ENCODE data around the gene DTNBP1. TPM values are rescaled to one million over a fixed set of nuclear protein-coding genes. Genes with fewer than 3 reads are reported as not detected.
"Not testable (repeated sequence)": the region's sequence is repeated elsewhere in the genome, so short reads cannot be mapped to it uniquely, and the experiment has no call there.

DTNBP1 gene
- total RNA-seq, 1 donor from 2014 or later = 17.2 TPM

GRCh38 chr6:15659181-15659580, 3.6 kb downstream of the DTNBP1 start:
- intact Hi-C loops (cut with micrococcal nuclease) = no loop called here
- Mint-ChIP-seq H3K4me3 (no peak overlapping the region), H3K4me1 (ENCODE audit: low read depth) (peaks cover 24% of the 10 kb centered on the region), H3K9me3 (no peaks in the 10 kb centered on the region), H3K27me3 (ENCODE audit: insufficient read depth) (peaks cover 5% of the 10 kb centered on the region), H3K36me3 (ENCODE audit: low read depth) (peaks cover 14% of the 10 kb centered on the region), H3K27ac (no peak overlapping the region)
- no peak for DNase-seq (ENCODE audit: low spot score)

GRCh38 chr6:15658181-15658744, 4.6 kb downstream of the DTNBP1 start:
- Mint-ChIP-seq H3K36me3 (ENCODE audit: low read depth) (peaks cover 9% of the 10 kb centered on the region), H3K4me3 (no peak overlapping the region), H3K9me3 (no peaks in the 10 kb centered on the region), H3K27me3 (ENCODE audit: insufficient read depth) (no peaks in the 10 kb centered on the region), H3K27ac (no peak overlapping the region), H3K4me1 (ENCODE audit: low read depth) (peaks cover 27% of the 10 kb centered on the region)
- no peak for DNase-seq (ENCODE audit: low spot score)
- intact Hi-C loops (cut with micrococcal nuclease) = loop anchor here (1.0 kb wide), 1 partner anchor 522 kb away; no protein-coding TSS in a partner anchor

- Mint-ChIP-seq H3K9me3 (no peaks in the 10 kb centered on the region), H3K27ac (no peak overlapping the region), H3K4me3 (no peak overlapping the region), H3K27me3 (ENCODE audit: insufficient read depth) (no peaks in the 10 kb centered on the region), H3K4me1 (ENCODE audit: low read depth) (peaks cover 31% of the 10 kb centered on the region), H3K36me3 (ENCODE audit: low read depth) (peaks cover 9% of the 10 kb centered on the region)
- DNase-seq (ENCODE audit: low spot score) = no peak
- intact Hi-C loops (cut with micrococcal nuclease) = no loop called here
Measured at GRCh38 chr6:15657290-15657689, 5.5 kb downstream of the DTNBP1 start.

- intact Hi-C loops (cut with micrococcal nuclease) = no loop called here
- no peak overlapping the region for H3K4me3 Mint-ChIP-seq
- H3K27me3 Mint-ChIP-seq (ENCODE audit: insufficient read depth) = no peaks in the 10 kb centered on the region
- H3K4me1 Mint-ChIP-seq (ENCODE audit: low read depth) = peaks cover 31% of the 10 kb centered on the region
- no peaks in the 10 kb centered on the region for H3K9me3 Mint-ChIP-seq
- DNase-seq (ENCODE audit: low spot score) = no peak
- H3K36me3 Mint-ChIP-seq (ENCODE audit: low read depth) = peaks cover 9% of the 10 kb centered on the region
- H3K27ac Mint-ChIP-seq = no peak overlapping the region
Measured at GRCh38 chr6:15656145-15656544, 6.7 kb downstream of the DTNBP1 start.

- H3K36me3 Mint-ChIP-seq (ENCODE audit: low read depth) = peaks cover 7% of the 10 kb centered on the region
- no peaks in the 10 kb centered on the region for H3K9me3 Mint-ChIP-seq
- no peak overlapping the region for H3K4me3 Mint-ChIP-seq
- no peaks in the 10 kb centered on the region for H3K27me3 Mint-ChIP-seq (ENCODE audit: insufficient read depth)
- DNase-seq (ENCODE audit: low spot score) = no peak
- H3K4me1 Mint-ChIP-seq (ENCODE audit: low read depth) = peaks cover 25% of the 10 kb centered on the region
- intact Hi-C loops (cut with micrococcal nuclease) = no loop called here
- no peak overlapping the region for H3K27ac Mint-ChIP-seq
Measured at GRCh38 chr6:15654250-15654649, 8.6 kb downstream of the DTNBP1 start.

GRCh38 chr6:15653581-15653980, 9.2 kb downstream of the DTNBP1 start:
- Mint-ChIP-seq H3K4me3 (no peak overlapping the region), H3K27ac (no peak overlapping the region), H3K36me3 (ENCODE audit: low read depth) (peaks cover 13% of the 10 kb centered on the region), H3K4me1 (ENCODE audit: low read depth) (peaks cover 25% of the 10 kb centered on the region), H3K9me3 (no peaks in the 10 kb centered on the region), H3K27me3 (ENCODE audit: insufficient read depth) (no peaks in the 10 kb centered on the region)
- intact Hi-C loops (cut with micrococcal nuclease) = no loop called here
- no peak for DNase-seq (ENCODE audit: low spot score)

- H3K4me3 Mint-ChIP-seq; H3K27ac Mint-ChIP-seq; H3K27me3 Mint-ChIP-seq (ENCODE audit: insufficient read depth); intact Hi-C loops (cut with micrococcal nuclease); DNase-seq (ENCODE audit: low spot score): not testable (repeated sequence)
- H3K4me1 Mint-ChIP-seq (ENCODE audit: low read depth) = peaks cover 18% of the 10 kb centered on the region
- peaks cover 13% of the 10 kb centered on the region for H3K9me3 Mint-ChIP-seq
- H3K36me3 Mint-ChIP-seq (ENCODE audit: low read depth) = peaks cover 31% of the 10 kb centered on the region
Measured at GRCh38 chr6:15650004-15650559, 12.7 kb downstream of the DTNBP1 start.

- intact Hi-C loops (cut with micrococcal nuclease) = no loop called here
- Mint-ChIP-seq H3K4me1 (ENCODE audit: low read depth) (no peaks in the 10 kb centered on the region), H3K27me3 (ENCODE audit: insufficient read depth) (no peaks in the 10 kb centered on the region), H3K9me3 (peaks cover 29% of the 10 kb centered on the region), H3K36me3 (ENCODE audit: low read depth) (peaks cover 57% of the 10 kb centered on the region), H3K4me3 (no peak overlapping the region), H3K27ac (no peak overlapping the region)
- DNase-seq (ENCODE audit: low spot score) = no peak
Measured at GRCh38 chr6:15644904-15645303, 17.9 kb downstream of the DTNBP1 start.

GRCh38 chr6:15643542-15643941, 19.3 kb downstream of the DTNBP1 start:
- no peak overlapping the region for H3K27ac Mint-ChIP-seq
- H3K4me3 Mint-ChIP-seq = no peak overlapping the region
- peaks cover 29% of the 10 kb centered on the region for H3K9me3 Mint-ChIP-seq

GRCh38 chr6:15642276-15642675, 20.6 kb downstream of the DTNBP1 start:
- Mint-ChIP-seq H3K4me1 (ENCODE audit: low read depth) (no peaks in the 10 kb centered on the region), H3K9me3 (peaks cover 29% of the 10 kb centered on the region), H3K36me3 (ENCODE audit: low read depth) (peaks cover 53% of the 10 kb centered on the region), H3K4me3 (no peak overlapping the region), H3K27me3 (ENCODE audit: insufficient read depth) (no peaks in the 10 kb centered on the region), H3K27ac (no peak overlapping the region)
- intact Hi-C loops (cut with micrococcal nuclease) = no loop called here
- no peak for DNase-seq (ENCODE audit: low spot score)

More at GRCh38 chr6:15643542-15643941, 19.3 kb downstream of the DTNBP1 start:
- Mint-ChIP-seq H3K4me1 (ENCODE audit: low read depth) (no peaks in the 10 kb centered on the region), H3K27me3 (ENCODE audit: insufficient read depth) (no peaks in the 10 kb centered on the region), H3K36me3 (ENCODE audit: low read depth) (peaks cover 56% of the 10 kb centered on the region)
- DNase-seq (ENCODE audit: low spot score) = no peak
- intact Hi-C loops (cut with micrococcal nuclease) = no loop called here

GRCh38 chr6:15638373-15638772, 24.5 kb downstream of the DTNBP1 start:
- Mint-ChIP-seq H3K4me3 (no peak overlapping the region), H3K4me1 (ENCODE audit: low read depth) (peaks cover 2% of the 10 kb centered on the region), H3K27me3 (ENCODE audit: insufficient read depth) (no peaks in the 10 kb centered on the region), H3K27ac (no peak overlapping the region), H3K9me3 (peaks cover 2% of the 10 kb centered on the region), H3K36me3 (ENCODE audit: low read depth) (peaks cover 39% of the 10 kb centered on the region)
- DNase-seq (ENCODE audit: low spot score) = no peak
- intact Hi-C loops (cut with micrococcal nuclease) = no loop called here

GRCh38 chr6:15631432-15631831, 31.4 kb downstream of the DTNBP1 start:
- no peak overlapping the region for H3K4me3 Mint-ChIP-seq
- H3K36me3 Mint-ChIP-seq (ENCODE audit: low read depth) = peaks cover 24% of the 10 kb centered on the region
- H3K27me3 Mint-ChIP-seq (ENCODE audit: insufficient read depth) = no peaks in the 10 kb centered on the region
- H3K27ac Mint-ChIP-seq = no peak overlapping the region
- intact Hi-C loops (cut with micrococcal nuclease) = no loop called here
- H3K9me3 Mint-ChIP-seq = no peaks in the 10 kb centered on the region
- DNase-seq (ENCODE audit: low spot score) = no peak
- H3K4me1 Mint-ChIP-seq (ENCODE audit: low read depth) = peaks cover 31% of the 10 kb centered on the region

GRCh38 chr6:15630202-15630601, 32.6 kb downstream of the DTNBP1 start:
- Mint-ChIP-seq H3K4me1 (ENCODE audit: low read depth) (peaks cover 31% of the 10 kb centered on the region), H3K9me3 (no peaks in the 10 kb centered on the region)

More at GRCh38 chr6:15630202-15630601, 32.6 kb downstream of the DTNBP1 start:
- Mint-ChIP-seq H3K4me3 (no peak overlapping the region), H3K27me3 (ENCODE audit: insufficient read depth) (no peaks in the 10 kb centered on the region), H3K27ac (no peak overlapping the region), H3K36me3 (ENCODE audit: low read depth) (peaks cover 25% of the 10 kb centered on the region)
- DNase-seq (ENCODE audit: low spot score) = no peak
- intact Hi-C loops (cut with micrococcal nuclease) = no loop called here

All from activated T-helper 1 cell treated with anti-CD3 and anti-CD28 coated beads, Interleukin-12 subunit alpha, Interleukin-12 subunit beta, Interleukin-2, Interleukin-4 antibody, amounts not matched to agents 30 ng/mL and 10 ng/mL and 1 ng/mL, durations not matched to agents 14 hours and 24 hours and 36 hours (primary cell).